Uterus (tissue), 4 donors: ENCODE results near the gene B3GALT5. TPM values are rescaled to one million over a fixed set of nuclear protein-coding genes. Genes with fewer than 3 reads are reported as not detected.

Experiments
- DNase-seq, 2 donors: peaks; one replicate each; pipeline ENCODE4 v3.0.0-alpha.2; 2019 to 2020
- H3K27ac ChIP-seq, 2 donors: fragments of 200-600 bp; sonication (generic); 1 replicate in 1 of 2; 2 replicates in 1 of 2; pipeline ENCODE4 v1.5.1; 2016 to 2018
- H3K27me3 ChIP-seq, 2 donors: fragments of 200-600 bp; sonication (generic); one replicate each; pipeline ENCODE4 v1.5.1; 2018 to 2019; ENCODE audit warnings: control low read depth in 1 of 2
- H3K36me3 ChIP-seq, 2 donors: fragments of 200-600 bp; sonication (generic); one replicate each; pipeline ENCODE4 v1.5.1; 2019; ENCODE audit warnings: control low read depth in 1 of 2
- H3K4me1 ChIP-seq, 2 donors: fragments of 200-600 bp; sonication (generic); one replicate each; pipeline ENCODE4 v1.5.1; 2018 to 2019; ENCODE audit warnings: control low read depth in 1 of 2
- H3K4me3 ChIP-seq, 2 donors: fragments of 200-600 bp; sonication (generic); 1 replicate in 1 of 2; 2 replicates in 1 of 2; pipeline ENCODE4 v1.5.1; 2018 to 2019; ENCODE audit warnings: mild to moderate bottlenecking in 1 of 2
- H3K9me3 ChIP-seq, 2 donors: fragments of 200-600 bp; sonication (generic); one replicate each; pipeline ENCODE4 v1.5.1; 2019; ENCODE audit warnings: control low read depth in 1 of 2
- CTCF ChIP-seq, 4 experiments: fragments of 200-600 bp in 2 of 4; fragments of 450-650 bp in 2 of 4; sonication (generic) in 2 of 4; IDR thresholded peaks; one replicate each; pipeline ENCODE4 v1.5.1; 2016 to 2019; ENCODE audit warnings: antibody characterized with exemption in 4 of 4, mild to moderate bottlenecking in 2 of 4, moderate library complexity in 1 of 4
- POLR2A ChIP-seq, 2 donors: fragments of 450-650 bp; IDR thresholded peaks; one replicate each; pipeline ENCODE4 v1.6.1; 2016; ENCODE audit warnings: antibody characterized with exemption in 2 of 2, mild to moderate bottlenecking in 1 of 2, moderate library complexity in 1 of 2
- intact Hi-C: fragments of 100-400 bp; cut with DNase I; formaldehyde crosslinking; loops from one replicate; pipeline ENCODE4 v1.15.1; 2023; ENCODE audit warnings: low total_unique reads
- total RNA-seq, 4 donors: library from RNA; depleted of rRNA in 3 of 4; stranded (reverse); fragments of >200 nt in 3 of 4; gene quantifications; one replicate each; pipeline versions ENCODE4 v1.1.0 to v1.2.4, GENCODE V29; 2014 to 2023
- donor health status: DM: yes; HTN: yes; CAD: no.

B3GALT5 gene
- total RNA-seq, 4 donors from 2014 or later = 0.26 to 2.7 (median 0.65) TPM

GRCh38 chr21:39675993-39676661, 63.4 kb downstream of the B3GALT5 start:
- TF ChIP-seq CTCF (IDR thresholded peaks at IDR 0.05) (no peak), POLR2A (IDR thresholded peaks at IDR 0.05) (no peak)
- H3K9me3 ChIP-seq = no peaks in the 10 kb centered on the region
- no peaks in the 10 kb centered on the region for H3K27me3 ChIP-seq
- no peak overlapping the region for H3K4me3 ChIP-seq
- intact Hi-C loops = no loop called here
- H3K27ac ChIP-seq = peak overlapping the region in 1 of 2 donors; percentile 47
- H3K36me3 ChIP-seq = no peaks in the 10 kb centered on the region
- peak in 1 of 2 donors; percentile 34 for DNase-seq
- H3K4me1 ChIP-seq = no peaks in the 10 kb centered on the region

GRCh38 chr21:39680216-39680615, 67.5 kb downstream of the B3GALT5 start:
- no peak overlapping the region for H3K27ac ChIP-seq
- H3K27me3 ChIP-seq = no peaks in the 10 kb centered on the region
- no peaks in the 10 kb centered on the region for H3K36me3 ChIP-seq
- H3K9me3 ChIP-seq = no peaks in the 10 kb centered on the region
- H3K4me3 ChIP-seq = no peak overlapping the region
- no peaks in the 10 kb centered on the region for H3K4me1 ChIP-seq
- intact Hi-C loops = no loop called here
- no peak for DNase-seq
- TF ChIP-seq CTCF (IDR thresholded peaks at IDR 0.05) (no peak), POLR2A (IDR thresholded peaks at IDR 0.05) (no peak)

GRCh38 chr21:39681257-39681656, 68.5 kb downstream of the B3GALT5 start:
- Histone ChIP-seq H3K27ac (no peak overlapping the region), H3K27me3 (no peaks in the 10 kb centered on the region), H3K4me1 (no peaks in the 10 kb centered on the region), H3K4me3 (no peak overlapping the region), H3K36me3 (no peaks in the 10 kb centered on the region), H3K9me3 (no peaks in the 10 kb centered on the region)
- TF ChIP-seq POLR2A (IDR thresholded peaks at IDR 0.05) = no peak
- no peak for TF ChIP-seq CTCF (IDR thresholded peaks at IDR 0.05)
- intact Hi-C loops = no loop called here
- DNase-seq = no peak

- H3K27ac ChIP-seq = no peak overlapping the region
- intact Hi-C loops = no loop called here
Observed at GRCh38 chr21:39681845-39682244, 69.1 kb downstream of the B3GALT5 start.

More at GRCh38 chr21:39681845-39682244, 69.1 kb downstream of the B3GALT5 start:
- Histone ChIP-seq H3K9me3 (no peaks in the 10 kb centered on the region), H3K36me3 (no peaks in the 10 kb centered on the region), H3K27me3 (no peaks in the 10 kb centered on the region), H3K4me3 (no peak overlapping the region), H3K4me1 (no peaks in the 10 kb centered on the region)
- no peak for DNase-seq
- no peak for TF ChIP-seq POLR2A (IDR thresholded peaks at IDR 0.05)
- no peak for TF ChIP-seq CTCF (IDR thresholded peaks at IDR 0.05)
